Panc1 (cell line): ENCODE data around the gene MIEN1. TPM values are rescaled to one million over a fixed set of nuclear protein-coding genes. Genes with fewer than 3 reads are reported as not detected.

Experiments
- ATAC-seq: fragments of 200-7000 bp; cut with Tn5 transposase; 2 replicates; pipeline ENCODE4 v1.9.1; 2020; ENCODE audit warnings: mild to moderate bottlenecking, moderate library complexity
- BruUV-seq: library from RNA; stranded (reverse); fragments of 400-500 nt; replicated peaks from 2 replicates; lab custom pipeline; 2021; lab: Mats Ljungman, UMichigan
- CTCF ChIA-PET: fragments of 300-600 bp; sonication (Branson Sonifier 250); formaldehyde crosslinking; loops from one replicate; lab custom pipeline; 2022; ENCODE audit warnings: antibody characterized with exemption; lab: Charles Lee
- POLR2A ChIA-PET: fragments of 300-600 bp; sonication (Branson Sonifier 250); formaldehyde crosslinking; loops from one replicate; lab custom pipeline; 2022; ENCODE audit warnings: antibody characterized with exemption; lab: Charles Lee
- DNase-seq: peaks from one replicate; pipeline ENCODE4 v3.0.0-alpha.2; 2010; ENCODE audit warnings: low read depth, low spot score
- H3K27ac ChIP-seq: 2 replicates; pipeline ENCODE4 v1.5.1; 2011; ENCODE audit warnings: mild to moderate bottlenecking, low read length, inconsistent platforms
- H3K27me3 ChIP-seq: fragments of 200-500 bp; sonication (Bioruptor generic); 2 replicates; pipeline ENCODE4 v1.6.0; 2014; ENCODE audit warnings: low read length, inconsistent platforms; ENCODE audit not compliant: control insufficient read depth, insufficient read depth
- H3K36me3 ChIP-seq: fragments of 200-500 bp; sonication (Bioruptor generic); 2 replicates; pipeline ENCODE4 v1.5.1; 2014; ENCODE audit warnings: inconsistent platforms, mild to moderate bottlenecking, low read length, moderate library complexity; ENCODE audit not compliant: control insufficient read depth, insufficient read depth
- H3K4me1 ChIP-seq: 2 replicates; pipeline ENCODE4 v1.5.1; 2011; ENCODE audit warnings: inconsistent platforms, mild to moderate bottlenecking, low read length, moderate library complexity; ENCODE audit not compliant: control insufficient read depth, insufficient read depth
- H3K4me3 ChIP-seq, 2 experiments: 2 replicates each; pipeline ENCODE4 v1.5.1; 2011 to 2012; ENCODE audit warnings: low read depth in 2 of 2, low read length in 2 of 2, mild to moderate bottlenecking in 2 of 2, inconsistent platforms in 1 of 2, moderate library complexity in 1 of 2
- H3K9me3 ChIP-seq: fragments of 200-500 bp; sonication (Bioruptor generic); 2 replicates; pipeline ENCODE4 v1.5.1; 2014; ENCODE audit warnings: low read depth, mild to moderate bottlenecking, inconsistent platforms, low read length, moderate library complexity; ENCODE audit not compliant: control insufficient read depth, insufficient read depth
- CTCF ChIP-seq: fragments of 450-650 bp; IDR thresholded peaks from 2 replicates; pipeline ENCODE4 v1.5.1; 2017; ENCODE audit warnings: mild to moderate bottlenecking
- POLR2AphosphoS5 ChIP-seq: IDR thresholded peaks from 2 replicates; pipeline ENCODE4 v1.6.1; 2012; ENCODE audit warnings: mild to moderate bottlenecking, low read depth, low read length, moderate library complexity
- SIN3A ChIP-seq: IDR thresholded peaks from 2 replicates; pipeline ENCODE4 v1.6.1; 2012; ENCODE audit warnings: low read depth, mild to moderate bottlenecking, low read length, moderate library complexity, borderline replicate concordance; ENCODE audit not compliant: insufficient read depth
- TCF7L2 ChIP-seq: IDR thresholded peaks from 2 replicates; pipeline ENCODE4 v1.6.1; 2011; ENCODE audit warnings: mild to moderate bottlenecking, low read depth, low read length, inconsistent platforms
- in situ Hi-C: cut with HindIII; loops from 2 replicates; pipeline ENCODE4 v1.10.0; 2016; ENCODE audit warnings: low sequenced_read_pairs, low pct_unique_long_range_greater_than_20kb
- intact Hi-C: fragments of 100-400 bp; cut with micrococcal nuclease; formaldehyde crosslinking; loops from one replicate; pipeline ENCODE4 v1.10.0; 2022; ENCODE audit not compliant: unreplicated experiment
- total RNA-seq: library from RNA; stranded (reverse); gene quantifications from one replicate; pipeline ENCODE4 v1.2.1, GENCODE V29; 2021; ENCODE audit not compliant: unreplicated experiment
- TF ChIP-seq, protein P1 (sequence below), 2 experiments: IDR thresholded peaks; 2 replicates each; pipeline ENCODE4 v1.6.1; 2011 to 2012; ENCODE audit warnings: low read depth in 2 of 2, control low read depth in 1 of 2, low read length in 1 of 2, mild to moderate bottlenecking in 1 of 2, moderate library complexity in 1 of 2; ENCODE audit not compliant: insufficient read depth in 1 of 2

The MIEN1 gene
- total RNA-seq, 1 experiment from 2014 or later: 103 TPM

DNA sequence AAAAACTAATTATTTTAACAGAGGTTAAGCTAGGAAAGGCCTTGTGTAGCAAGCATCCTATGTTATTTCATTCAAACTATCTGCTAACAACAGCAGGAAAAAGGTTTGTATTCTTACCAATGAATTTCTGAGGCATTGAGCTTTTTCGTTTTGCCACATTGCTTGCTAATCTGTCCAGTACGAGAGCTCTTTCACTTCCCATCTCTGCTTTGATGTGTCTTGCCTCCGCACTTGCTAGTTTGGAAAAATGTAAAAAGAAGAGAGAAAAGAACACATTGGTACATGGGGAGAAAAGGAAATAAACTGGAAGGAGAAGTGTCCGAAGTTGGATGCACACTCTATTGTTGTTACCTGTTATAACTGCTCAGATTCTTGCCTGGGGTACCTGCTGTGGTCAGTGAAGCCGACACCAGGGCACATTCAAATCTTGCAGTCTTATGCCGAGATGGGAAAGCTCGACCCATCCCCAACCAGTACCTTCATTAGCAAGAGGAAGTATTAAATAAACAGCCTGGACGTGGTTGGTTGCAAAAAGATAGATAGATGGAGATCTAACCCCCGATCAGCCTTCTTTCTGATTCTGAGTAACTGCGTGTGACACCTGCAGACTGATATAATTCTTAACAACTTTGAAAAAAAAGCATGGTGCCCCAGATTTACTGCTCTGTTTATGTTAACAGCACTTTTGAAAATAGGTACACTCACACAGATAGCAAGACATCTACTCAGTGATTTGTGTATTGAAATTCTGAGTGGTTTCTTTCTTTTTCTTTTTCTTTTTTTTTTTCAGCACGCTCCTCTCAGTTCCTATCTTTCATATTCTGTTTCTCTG, 47.4 kb upstream of the MIEN1 start:
- Histone ChIP-seq H3K36me3 (no peaks in the 10 kb centered on the region), H3K9me3 (no peaks in the 10 kb centered on the region), H3K27me3 (peaks cover 14% of the 10 kb centered on the region), H3K4me3 (no peak overlapping the region), H3K27ac (no peak overlapping the region), H3K4me1 (no peaks in the 10 kb centered on the region)
- BruUV-seq: no TSS peak
- in situ Hi-C loops (no loop called here), intact Hi-C loops (no loop called here)
- TF ChIP-seq, protein P1, sequence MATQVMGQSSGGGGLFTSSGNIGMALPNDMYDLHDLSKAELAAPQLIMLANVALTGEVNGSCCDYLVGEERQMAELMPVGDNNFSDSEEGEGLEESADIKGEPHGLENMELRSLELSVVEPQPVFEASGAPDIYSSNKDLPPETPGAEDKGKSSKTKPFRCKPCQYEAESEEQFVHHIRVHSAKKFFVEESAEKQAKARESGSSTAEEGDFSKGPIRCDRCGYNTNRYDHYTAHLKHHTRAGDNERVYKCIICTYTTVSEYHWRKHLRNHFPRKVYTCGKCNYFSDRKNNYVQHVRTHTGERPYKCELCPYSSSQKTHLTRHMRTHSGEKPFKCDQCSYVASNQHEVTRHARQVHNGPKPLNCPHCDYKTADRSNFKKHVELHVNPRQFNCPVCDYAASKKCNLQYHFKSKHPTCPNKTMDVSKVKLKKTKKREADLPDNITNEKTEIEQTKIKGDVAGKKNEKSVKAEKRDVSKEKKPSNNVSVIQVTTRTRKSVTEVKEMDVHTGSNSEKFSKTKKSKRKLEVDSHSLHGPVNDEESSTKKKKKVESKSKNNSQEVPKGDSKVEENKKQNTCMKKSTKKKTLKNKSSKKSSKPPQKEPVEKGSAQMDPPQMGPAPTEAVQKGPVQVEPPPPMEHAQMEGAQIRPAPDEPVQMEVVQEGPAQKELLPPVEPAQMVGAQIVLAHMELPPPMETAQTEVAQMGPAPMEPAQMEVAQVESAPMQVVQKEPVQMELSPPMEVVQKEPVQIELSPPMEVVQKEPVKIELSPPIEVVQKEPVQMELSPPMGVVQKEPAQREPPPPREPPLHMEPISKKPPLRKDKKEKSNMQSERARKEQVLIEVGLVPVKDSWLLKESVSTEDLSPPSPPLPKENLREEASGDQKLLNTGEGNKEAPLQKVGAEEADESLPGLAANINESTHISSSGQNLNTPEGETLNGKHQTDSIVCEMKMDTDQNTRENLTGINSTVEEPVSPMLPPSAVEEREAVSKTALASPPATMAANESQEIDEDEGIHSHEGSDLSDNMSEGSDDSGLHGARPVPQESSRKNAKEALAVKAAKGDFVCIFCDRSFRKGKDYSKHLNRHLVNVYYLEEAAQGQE (IDR thresholded peaks at IDR 0.05; ENCODE audit: insufficient read depth in 1 of 2, low read depth in 2 of 2, low read length in 1 of 2): no peak
- TF ChIP-seq POLR2AphosphoS5 (no peak), CTCF (no peak), SIN3A (no peak)
- no peak for ATAC-seq
- ChIA-PET CTCF (no interaction called here), POLR2A (no interaction called here)
- DNase-seq: no peak

DNA sequence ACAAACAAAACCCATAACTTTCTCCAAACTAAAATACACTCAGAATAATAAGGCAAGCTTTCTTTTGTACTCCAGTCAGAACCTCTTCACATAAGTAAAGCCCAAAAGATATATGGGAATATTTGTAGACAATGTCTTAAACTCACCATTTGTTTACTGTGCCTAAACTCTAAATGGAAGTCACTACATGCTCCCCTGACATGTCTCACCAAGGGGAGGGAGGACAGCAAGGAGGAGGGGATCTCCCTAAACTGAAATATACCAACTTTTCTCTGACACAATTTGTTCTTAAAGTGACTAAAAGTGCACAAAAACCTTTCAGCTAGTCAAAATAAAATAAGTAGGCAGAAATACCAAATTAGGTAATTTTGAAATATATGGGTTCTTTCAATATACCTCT, 45.9 kb upstream of the MIEN1 start:
- H3K4me3 ChIP-seq: no peak overlapping the region
- H3K36me3 ChIP-seq: no peaks in the 10 kb centered on the region
- H3K4me1 ChIP-seq: no peaks in the 10 kb centered on the region
- ATAC-seq (no peak), DNase-seq (no peak)
- BruUV-seq: no TSS peak
- peaks cover 12% of the 10 kb centered on the region; the same call in 1 of the 2 replicates for H3K27me3 ChIP-seq
- no peak for TF ChIP-seq TCF7L2
- TF ChIP-seq, protein P1 (IDR thresholded peaks at IDR 0.05; ENCODE audit: insufficient read depth in 1 of 2, low read depth in 2 of 2, low read length in 1 of 2): no peak
- no peak for TF ChIP-seq SIN3A
- no peak for TF ChIP-seq CTCF
- no peak for TF ChIP-seq POLR2AphosphoS5
- intact Hi-C loops: no loop called here
- ChIA-PET POLR2A (interaction anchor here (0.6 kb wide), 1 partner anchor 108 kb away, joined by 6 read pairs; no protein-coding TSS in a partner anchor), CTCF (no interaction called here)
- in situ Hi-C loops: no loop called here
- H3K27ac ChIP-seq: no peak overlapping the region
- H3K9me3 ChIP-seq: no peaks in the 10 kb centered on the region
